Measurements from ENCODE around the gene ARMC12.
"Not testable (repeated sequence)": the region's sequence is repeated elsewhere in the genome, so short reads cannot be mapped to it uniquely, and the experiment has no call there.

The ARMC12 gene, protein sequence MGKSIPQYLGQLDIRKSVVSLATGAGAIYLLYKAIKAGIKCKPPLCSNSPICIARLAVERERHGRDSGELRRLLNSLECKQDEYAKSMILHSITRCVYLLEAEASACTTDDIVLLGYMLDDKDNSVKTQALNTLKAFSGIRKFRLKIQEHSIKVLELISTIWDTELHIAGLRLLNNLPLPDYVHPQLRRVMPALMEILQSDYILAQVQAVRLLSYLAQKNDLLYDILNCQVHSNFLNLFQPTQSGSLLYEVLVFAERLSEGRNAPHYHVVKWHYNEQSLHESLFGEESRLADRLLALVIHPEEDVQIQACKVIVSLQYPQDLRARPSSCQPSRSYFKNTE

DNA sequence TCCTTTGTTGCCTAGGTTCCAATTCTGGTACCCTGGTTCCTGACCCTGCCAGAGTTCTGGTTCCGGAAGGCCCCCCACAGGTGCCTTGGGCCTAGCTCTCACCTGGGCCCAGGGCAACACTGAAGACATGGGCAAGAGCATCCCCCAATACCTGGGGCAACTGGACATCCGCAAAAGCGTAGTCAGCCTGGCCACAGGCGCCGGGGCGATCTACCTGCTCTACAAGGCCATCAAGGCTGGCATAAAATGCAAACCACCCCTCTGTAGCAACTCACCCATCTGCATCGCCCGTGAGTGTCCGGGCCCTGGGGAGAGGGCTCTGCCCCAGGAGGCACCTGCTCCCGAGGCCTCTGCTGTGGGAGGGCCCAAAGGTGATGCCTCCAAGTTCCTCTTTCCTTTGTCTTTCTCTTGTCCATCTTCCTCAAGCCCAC, at the start of gene ARMC12:
TSS of gene ARMC12 (plus strand) at position 51 of the 431 bp plus-strand sequence. CDS start at position 128, 77 bp downstream.
- H3K27me3 Mint-ChIP-seq: no peaks in the 10 kb centered on the region
- H3K36me3 Mint-ChIP-seq (ENCODE audit: low read depth): no peaks in the 10 kb centered on the region
- peak within 1 kb of the TSS; percentile 33 for H3K4me3 Mint-ChIP-seq
- H3K4me1 Mint-ChIP-seq: peaks cover 46% of the 10 kb centered on the region
- DNase-seq: no peak
- peak within 1 kb of the TSS; percentile 59 for H3K27ac Mint-ChIP-seq
- ATAC-seq: no peak
- H3K9me3 Mint-ChIP-seq: no peaks in the 10 kb centered on the region

DNA sequence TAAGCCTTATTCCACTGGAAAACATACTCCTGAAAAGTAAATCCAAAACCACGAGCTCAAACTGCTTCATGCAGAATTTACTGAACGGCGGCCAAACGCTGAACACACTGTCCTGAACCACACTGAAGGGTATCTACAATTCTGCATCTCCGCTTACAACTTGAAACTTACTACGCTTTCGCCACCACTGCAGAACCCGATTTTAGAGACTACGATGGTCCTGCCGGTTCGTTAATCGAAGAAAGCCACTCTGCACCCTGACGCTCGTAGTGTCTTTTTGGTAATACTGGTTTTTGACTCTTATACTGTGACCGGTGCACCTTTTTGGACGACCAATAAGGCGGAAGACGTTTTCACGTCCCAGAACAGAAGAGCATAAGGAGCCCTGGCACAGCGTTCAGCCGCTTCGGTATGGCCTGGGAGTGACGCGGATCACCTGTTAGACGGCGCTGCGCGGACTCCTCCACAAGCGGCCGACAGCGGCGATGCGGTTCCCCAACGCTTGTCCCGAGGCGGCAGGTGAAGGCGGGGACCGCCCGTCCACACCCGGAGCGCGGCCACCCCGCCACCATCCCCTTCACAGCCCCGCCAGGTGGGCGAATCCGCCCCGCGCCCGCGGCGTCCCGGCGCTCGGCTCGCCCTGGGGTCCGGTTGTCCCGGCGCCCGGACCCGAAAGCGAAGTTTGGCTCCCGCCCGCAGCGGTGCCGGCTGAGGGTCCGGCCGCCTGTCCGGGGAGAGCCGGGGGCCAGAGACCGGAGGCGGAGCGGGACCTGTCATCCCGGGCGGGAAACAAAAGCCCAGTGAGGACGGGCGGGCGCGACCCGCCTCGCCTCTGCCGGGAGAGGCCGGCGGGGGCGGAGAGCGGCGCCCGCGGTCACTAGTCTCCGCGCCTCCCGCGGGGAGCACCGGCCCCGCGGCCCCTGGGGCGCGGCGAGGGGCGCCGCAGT, 48.9 kb upstream of the ARMC12 start:
- ATAC-seq (peak; percentile 65), DNase-seq (peak; percentile 64)
- Mint-ChIP-seq H3K4me3 (peak overlapping the region; percentile 90), H3K9me3 (no peaks in the 10 kb centered on the region), H3K4me1 (peaks cover 18% of the 10 kb centered on the region), H3K27ac (peak overlapping the region; percentile 77), H3K27me3 (no peaks in the 10 kb centered on the region), H3K36me3 (ENCODE audit: low read depth) (peaks cover 5% of the 10 kb centered on the region)

DNA sequence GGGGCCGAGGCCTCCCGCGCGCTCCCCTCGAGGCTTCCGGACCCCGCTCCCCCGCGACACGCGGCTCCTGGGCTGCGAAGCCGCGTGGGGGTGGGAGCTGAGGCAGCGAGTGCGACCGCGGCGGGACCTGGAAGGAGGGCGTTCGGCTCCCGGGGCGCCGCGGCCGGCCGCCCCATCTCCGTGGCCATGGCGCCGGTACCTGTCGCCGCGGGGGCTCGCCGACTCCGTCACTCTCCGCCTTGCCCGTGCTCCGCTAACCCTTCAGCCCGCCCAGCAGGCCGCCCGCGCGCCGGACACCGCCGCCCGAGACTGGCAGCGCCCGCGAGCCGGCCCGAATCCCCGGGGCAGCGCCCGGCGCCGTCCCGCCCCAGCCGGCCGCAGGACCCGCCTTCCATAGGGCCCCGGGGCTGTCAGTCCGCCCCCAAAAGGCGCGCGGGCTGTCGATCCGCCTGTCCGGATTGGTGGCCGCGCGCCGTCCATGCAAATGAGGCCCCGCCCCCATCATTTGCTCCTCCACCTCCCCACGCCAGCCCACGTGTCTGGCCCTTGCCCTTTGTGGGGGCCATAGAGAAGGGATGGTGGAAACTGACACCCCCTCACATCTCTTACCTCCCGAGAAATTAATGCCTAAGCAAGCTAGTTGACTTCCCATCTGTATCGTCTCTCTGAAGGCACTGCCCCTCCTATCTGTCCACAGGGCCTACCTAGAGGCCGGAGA, 48.1 kb upstream of the ARMC12 start, which contains the start of gene FKBP5:
TSS of gene FKBP5 (minus strand) at position 311 of the 718 bp plus-strand sequence. CDS start 46,091 bp downstream, outside the sequence.
- Mint-ChIP-seq H3K27me3 (no peaks in the 10 kb centered on the region), H3K9me3 (no peaks in the 10 kb centered on the region), H3K36me3 (ENCODE audit: low read depth) (peaks cover 5% of the 10 kb centered on the region), H3K4me3 (peak within 1 kb of the TSS; percentile 90), H3K27ac (peak within 1 kb of the TSS; percentile 94), H3K4me1 (peaks cover 15% of the 10 kb centered on the region)
- ATAC-seq (peak; percentile 93), DNase-seq (peak; percentile 94)

DNA sequence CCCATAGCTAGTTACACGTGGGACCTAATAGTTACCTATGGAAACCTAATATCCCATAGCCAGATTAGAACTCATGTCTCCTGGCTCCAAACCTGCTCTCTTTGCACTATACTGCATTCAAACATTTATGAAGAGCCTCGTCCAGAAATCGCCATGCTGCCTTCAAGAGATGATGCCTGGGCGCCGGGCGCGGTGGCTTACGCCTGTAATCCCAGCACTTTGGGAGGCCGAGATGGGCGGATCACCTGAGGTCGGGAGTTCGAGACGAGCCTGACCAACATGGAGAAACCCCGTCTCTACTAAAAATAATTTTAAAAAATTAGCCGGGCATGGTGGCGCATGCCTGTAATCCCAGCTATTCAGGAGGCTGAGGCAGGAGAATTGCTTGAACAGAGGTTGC, 46.8 kb upstream of the ARMC12 start:
- not testable (repeated sequence) for H3K9me3 Mint-ChIP-seq; ATAC-seq; DNase-seq; H3K36me3 Mint-ChIP-seq (ENCODE audit: low read depth); H3K27me3 Mint-ChIP-seq; H3K27ac Mint-ChIP-seq; H3K4me3 Mint-ChIP-seq
- peaks cover 21% of the 10 kb centered on the region for H3K4me1 Mint-ChIP-seq

DNA sequence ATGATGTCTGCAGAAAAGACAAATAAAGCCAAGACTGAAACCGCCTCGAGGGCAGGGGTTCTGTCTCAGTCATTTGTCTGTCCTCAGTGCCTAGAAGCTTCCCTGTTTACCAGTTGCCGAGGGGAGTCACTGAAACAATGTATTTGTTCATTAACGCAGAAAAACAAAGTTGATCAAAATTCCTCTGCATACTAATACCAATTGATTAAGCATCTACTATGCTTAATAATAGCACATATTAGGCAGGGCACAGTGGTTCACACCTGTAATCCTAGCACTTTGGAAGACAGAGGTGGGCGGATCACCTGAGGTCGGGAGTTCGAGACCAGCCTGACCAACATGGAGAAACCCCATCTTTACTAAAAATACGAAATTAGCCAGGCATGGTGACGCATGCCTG, 46.3 kb upstream of the ARMC12 start:
- ATAC-seq (no peak), DNase-seq (no peak)
- H3K27me3 Mint-ChIP-seq: no peaks in the 10 kb centered on the region
- H3K36me3 Mint-ChIP-seq (ENCODE audit: low read depth): peaks cover 2% of the 10 kb centered on the region
- H3K9me3 Mint-ChIP-seq: peaks cover 5% of the 10 kb centered on the region
- H3K4me1 Mint-ChIP-seq: peaks cover 21% of the 10 kb centered on the region
- H3K4me3 Mint-ChIP-seq: no peak overlapping the region
- H3K27ac Mint-ChIP-seq: no peak overlapping the region

DNA sequence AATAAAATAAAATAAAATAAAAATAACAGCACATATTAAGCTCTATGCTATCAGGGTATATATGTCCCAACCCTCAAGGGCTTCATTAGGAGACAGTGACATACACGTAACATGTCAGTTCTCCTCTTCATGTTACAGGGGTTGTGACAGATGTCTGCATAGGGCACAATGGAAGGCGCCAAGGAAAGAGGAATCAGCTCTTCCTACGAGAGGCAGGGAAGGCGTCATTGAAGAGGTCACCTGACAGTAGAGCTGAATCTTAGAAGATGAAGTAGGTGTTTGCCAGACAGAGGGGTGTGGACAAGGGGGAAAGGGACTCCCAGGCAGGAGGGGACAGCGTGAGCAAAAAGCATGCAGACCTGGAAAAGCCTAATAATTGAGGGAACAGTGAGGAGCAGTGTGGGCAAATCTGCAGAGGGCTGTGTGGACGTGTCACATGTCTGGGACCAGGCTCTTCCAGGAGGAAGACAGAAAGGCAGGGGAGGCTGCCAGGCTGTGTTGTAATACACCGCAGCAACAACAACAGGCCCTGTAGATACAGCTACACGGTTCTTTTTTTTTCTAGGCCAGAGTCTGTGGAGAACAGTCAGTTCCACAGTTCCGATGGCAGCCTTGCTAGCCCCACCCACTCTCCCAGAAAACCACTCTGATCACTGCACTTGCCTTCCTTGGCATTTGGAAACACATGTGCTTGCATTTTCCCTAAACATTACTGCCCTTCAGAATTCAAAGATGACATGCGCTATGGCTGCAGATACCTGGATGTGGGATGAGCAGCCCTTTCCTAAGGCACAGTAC, 45.6 kb upstream of the ARMC12 start:
- H3K4me1 Mint-ChIP-seq: peaks cover 19% of the 10 kb centered on the region
- H3K36me3 Mint-ChIP-seq (ENCODE audit: low read depth): peaks cover 2% of the 10 kb centered on the region
- no peaks in the 10 kb centered on the region for H3K27me3 Mint-ChIP-seq
- ATAC-seq (no peak), DNase-seq (no peak)
- no peak overlapping the region for H3K4me3 Mint-ChIP-seq
- no peak overlapping the region for H3K27ac Mint-ChIP-seq
- peaks cover 5% of the 10 kb centered on the region for H3K9me3 Mint-ChIP-seq

DNA sequence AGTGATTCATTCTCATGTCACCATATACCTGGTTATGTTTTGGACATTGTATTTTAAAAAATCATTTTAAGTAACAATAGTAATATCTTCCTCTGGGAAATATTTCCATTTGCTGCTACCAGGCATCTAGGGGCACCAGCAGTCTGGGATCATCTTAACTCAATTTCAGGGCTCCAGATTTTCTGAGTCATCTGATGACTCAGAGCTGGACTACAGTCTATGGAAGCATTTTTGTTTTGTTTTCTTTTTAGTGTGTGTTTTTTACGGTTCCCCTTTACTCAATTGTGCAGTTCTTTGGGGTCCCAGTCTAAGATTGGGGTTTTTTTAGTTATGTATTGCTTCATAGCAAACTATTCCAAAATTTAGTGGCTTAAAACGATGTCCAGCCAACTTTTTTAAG, 42.4 kb upstream of the ARMC12 start:
- Mint-ChIP-seq H3K36me3 (ENCODE audit: low read depth) (no peaks in the 10 kb centered on the region), H3K9me3 (peaks cover 5% of the 10 kb centered on the region), H3K27ac (no peak overlapping the region), H3K27me3 (no peaks in the 10 kb centered on the region), H3K4me1 (peaks cover 9% of the 10 kb centered on the region), H3K4me3 (no peak overlapping the region)
- no peak for ATAC-seq
- no peak for DNase-seq

DNA sequence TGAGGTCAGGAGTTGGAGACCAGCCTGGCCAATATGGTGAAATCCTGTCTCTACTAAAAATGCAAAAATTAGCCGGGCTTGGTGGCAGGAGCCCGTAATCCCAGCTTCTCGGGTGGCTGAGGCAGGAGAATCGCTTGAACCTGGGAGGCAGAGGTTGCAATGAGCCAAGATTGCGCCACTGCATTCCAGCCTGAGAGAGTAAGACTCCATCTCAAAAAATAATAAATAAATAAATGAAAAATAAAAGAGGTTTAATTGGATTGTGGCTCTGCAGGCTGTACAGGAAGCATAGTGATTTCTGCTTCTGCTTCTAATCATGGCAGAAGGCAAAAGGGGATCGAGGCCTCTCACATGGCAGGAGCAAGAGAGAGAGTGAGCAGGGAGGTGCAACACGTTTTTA, 38.4 kb upstream of the ARMC12 start:
- not testable (repeated sequence) for H3K9me3 Mint-ChIP-seq; H3K4me1 Mint-ChIP-seq; H3K4me3 Mint-ChIP-seq; H3K27ac Mint-ChIP-seq; ATAC-seq; DNase-seq; H3K36me3 Mint-ChIP-seq (ENCODE audit: low read depth); H3K27me3 Mint-ChIP-seq

DNA sequence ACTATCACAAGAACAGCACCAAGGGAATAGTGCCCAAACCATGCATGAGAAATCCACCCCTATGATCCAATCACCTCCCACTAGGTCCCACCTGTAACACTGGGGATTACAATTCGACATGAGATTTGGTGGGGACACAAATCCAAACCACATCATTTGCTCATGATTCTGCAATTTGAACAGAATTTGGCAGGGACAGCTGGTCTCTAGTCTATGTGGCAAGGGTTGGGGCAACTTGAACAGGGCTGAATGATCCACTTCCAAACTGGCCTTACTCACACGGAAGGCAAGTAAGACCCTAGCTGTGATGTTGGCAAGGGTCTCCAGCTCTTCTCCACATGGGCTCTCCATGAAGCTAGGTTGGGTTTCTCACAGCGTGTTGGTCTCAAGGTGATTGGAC, 38.0 kb upstream of the ARMC12 start:
- peaks cover 6% of the 10 kb centered on the region for H3K4me1 Mint-ChIP-seq

DNA sequence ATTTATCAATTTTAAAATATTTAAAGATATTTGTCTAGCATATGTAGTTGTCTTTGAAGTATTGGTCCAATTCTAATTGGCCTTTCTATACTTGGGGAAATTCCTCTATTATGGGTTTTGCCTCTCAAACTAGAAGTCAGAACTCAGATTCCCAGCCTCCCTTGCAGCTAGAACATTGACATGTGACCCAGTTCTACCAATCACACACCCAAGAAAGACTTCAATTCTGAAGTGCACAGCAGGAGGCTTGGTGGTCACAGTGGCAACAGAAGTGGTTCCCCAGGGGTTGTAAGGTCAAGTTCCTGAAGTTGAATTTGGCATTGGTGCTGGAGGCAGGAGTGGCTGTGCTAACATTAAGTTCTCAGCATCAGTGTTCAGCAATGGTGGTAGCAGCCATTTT, 33.3 kb upstream of the ARMC12 start:
- no peak for ATAC-seq
- Mint-ChIP-seq H3K36me3 (ENCODE audit: low read depth) (no peaks in the 10 kb centered on the region), H3K27ac (no peak overlapping the region), H3K27me3 (no peaks in the 10 kb centered on the region), H3K4me1 (no peaks in the 10 kb centered on the region), H3K9me3 (peaks cover 6% of the 10 kb centered on the region), H3K4me3 (no peak overlapping the region)
- no peak for DNase-seq

More for the DNA sequence above, 38.0 kb upstream of the ARMC12 start:
- no peaks in the 10 kb centered on the region for H3K36me3 Mint-ChIP-seq (ENCODE audit: low read depth)
- DNase-seq (no peak), ATAC-seq (no peak)
- no peak overlapping the region for H3K27ac Mint-ChIP-seq
- peaks cover 7% of the 10 kb centered on the region for H3K9me3 Mint-ChIP-seq
- no peak overlapping the region for H3K4me3 Mint-ChIP-seq
- no peaks in the 10 kb centered on the region for H3K27me3 Mint-ChIP-seq

DNA sequence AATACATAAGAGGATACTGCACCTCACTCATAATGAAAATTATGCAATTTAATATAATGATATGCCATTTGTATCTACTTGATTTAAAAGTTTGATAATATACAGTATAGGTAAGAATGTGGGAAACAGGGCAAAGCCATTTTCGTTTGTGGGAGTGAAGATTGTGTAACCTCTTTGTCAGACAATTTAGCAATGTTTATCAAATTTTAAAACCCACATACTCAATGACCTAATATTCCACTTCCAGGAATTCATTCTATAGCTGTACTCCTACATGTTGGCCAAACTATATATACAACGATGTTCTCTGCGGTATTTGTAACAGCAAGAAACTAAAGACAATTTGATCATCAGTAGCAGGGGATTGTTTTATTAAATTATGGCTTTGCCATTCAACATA, 30.4 kb upstream of the ARMC12 start:
- no peak overlapping the region for H3K4me3 Mint-ChIP-seq

DNA sequence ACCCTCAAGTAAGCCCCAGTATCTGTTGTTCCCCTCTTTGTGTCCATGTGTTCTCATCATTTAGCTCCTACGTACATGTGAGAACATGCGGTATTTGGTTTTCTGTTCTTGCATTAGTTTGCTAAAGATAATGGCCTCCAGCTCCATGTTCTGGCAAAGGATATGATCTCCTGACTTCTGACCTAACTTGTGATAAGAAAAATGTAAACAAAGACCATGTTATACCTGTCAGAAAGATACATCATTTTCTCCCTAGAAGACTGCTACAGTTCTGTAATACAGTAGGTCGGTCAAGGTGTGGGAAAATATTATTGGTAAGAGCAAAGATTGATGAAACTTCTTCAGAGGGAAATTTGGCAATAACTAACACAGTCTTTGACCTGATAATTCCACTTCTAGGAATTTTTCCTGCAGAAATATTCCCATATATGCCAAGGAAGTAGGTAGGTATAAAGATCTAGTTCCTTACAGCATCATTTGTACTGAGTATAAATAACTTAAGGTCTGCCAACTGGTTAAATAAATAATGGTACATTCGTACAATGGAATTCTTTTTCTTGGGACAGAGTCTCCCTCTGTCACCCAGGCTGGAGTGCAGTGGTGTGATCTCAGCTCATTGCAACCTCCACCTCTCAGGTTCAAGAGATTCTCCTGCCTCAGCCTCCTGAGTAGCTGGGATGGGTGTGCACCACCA, 29.0 kb upstream of the ARMC12 start:
- Mint-ChIP-seq H3K27me3 (no peaks in the 10 kb centered on the region), H3K4me3 (no peak overlapping the region), H3K27ac (no peak overlapping the region), H3K4me1 (peaks cover 14% of the 10 kb centered on the region), H3K9me3 (peaks cover 6% of the 10 kb centered on the region), H3K36me3 (ENCODE audit: low read depth) (peaks cover 2% of the 10 kb centered on the region)
- DNase-seq (no peak), ATAC-seq (no peak)

More for the DNA sequence above, 30.4 kb upstream of the ARMC12 start:
- DNase-seq (no peak), ATAC-seq (no peak)
- Mint-ChIP-seq H3K4me1 (peaks cover 14% of the 10 kb centered on the region), H3K9me3 (peaks cover 6% of the 10 kb centered on the region), H3K27ac (no peak overlapping the region), H3K36me3 (ENCODE audit: low read depth) (peaks cover 2% of the 10 kb centered on the region), H3K27me3 (no peaks in the 10 kb centered on the region)

DNA sequence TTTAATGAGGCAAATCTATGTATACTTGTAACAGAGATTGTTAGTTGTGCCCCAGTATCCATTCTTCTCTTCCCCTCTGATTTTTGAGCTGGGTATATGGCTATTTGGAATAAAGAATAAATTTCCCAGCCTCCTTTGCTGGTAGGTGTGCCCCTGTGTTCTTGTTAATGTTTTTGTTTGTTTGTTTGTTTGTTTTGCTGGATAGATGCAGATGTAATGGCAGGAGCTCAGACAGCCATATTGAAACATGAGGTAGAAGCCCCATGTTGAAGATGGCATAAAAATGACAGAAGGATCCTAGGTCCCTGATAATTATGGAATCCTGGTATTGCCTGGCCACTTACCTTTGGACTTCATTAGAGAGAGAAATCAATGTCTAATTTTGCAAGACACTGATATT, 28.2 kb upstream of the ARMC12 start:
- Mint-ChIP-seq H3K9me3 (peaks cover 6% of the 10 kb centered on the region), H3K27ac (no peak overlapping the region), H3K4me1 (peaks cover 21% of the 10 kb centered on the region), H3K4me3 (no peak overlapping the region), H3K36me3 (ENCODE audit: low read depth) (peaks cover 2% of the 10 kb centered on the region), H3K27me3 (no peaks in the 10 kb centered on the region)
- ATAC-seq (no peak), DNase-seq (no peak)

Measured in activated naive CD8-positive, alpha-beta T cell treated with anti-CD3 and anti-CD28 coated beads, Interleukin-2, amount 50 U/mL, for 24 hours (primary cell).